HepG2 (cell line): ENCODE data around the gene FBXO41. TPM values are rescaled to one million over a fixed set of nuclear protein-coding genes. Genes with fewer than 3 reads are reported as not detected.

ENCODE experiments used
- ATAC-seq: fragments of 200-7000 bp; cut with Tn5 transposase; 3 replicates; pipeline ENCODE4 v1.9.1; 2020; ENCODE audit warnings: mild to moderate bottlenecking, moderate library complexity
- BruUV-seq: library from RNA; stranded (reverse); fragments of 400-500 nt; replicated peaks from 2 replicates; lab custom pipeline; 2021; lab: Mats Ljungman, UMichigan
- CTCF ChIA-PET: fragments of 300-600 bp; formaldehyde crosslinking; extraction: SDS; loops from one replicate; lab custom pipeline; 2021; ENCODE audit warnings: low total read pairs, inconsistent platforms, low intra/inter-chr PET ratio; lab: Yijun Ruan, JAX
- POLR2A ChIA-PET: fragments of 350-600 bp; sonication (Branson Sonifier 250); formaldehyde crosslinking; loops from one replicate; lab custom pipeline; 2020; ENCODE audit warnings: antibody characterized with exemption, inconsistent platforms; lab: Yijun Ruan, JAX
- DNase-seq: peaks from one replicate; pipeline ENCODE4 v3.0.0-alpha.2; 2015; ENCODE audit warnings: low spot score
- FAIRE-seq: peaks from 3 replicates; lab custom pipeline; 2011; peaks lifted over from hg19 to GRCh38; lab: Jason Lieb, UNC
- H2AFZ ChIP-seq: one replicate; pipeline ENCODE4 v1.6.1; 2011; ENCODE audit warnings: low read length, inconsistent platforms
- H3K27ac ChIP-seq: fragments of 300-600 bp; 3 replicates; pipeline ENCODE4 v1.8.0; 2011; ENCODE audit warnings: mixed run types, mild to moderate bottlenecking, mixed read lengths, low read length, inconsistent platforms; ENCODE audit not compliant: insufficient read depth; ENCODE audit errors: extremely low read length
- H3K27me3 ChIP-seq, 2 experiments: fragments of 200-600 bp in 1 of 2; 2 replicates in 1 of 2; 3 replicates in 1 of 2; pipeline versions ENCODE4 v1.6.0 to v1.8.0; 2011; ENCODE audit warnings: low read length in 2 of 2, mild to moderate bottlenecking in 2 of 2, moderate library complexity in 2 of 2, inconsistent platforms in 1 of 2; ENCODE audit not compliant: insufficient read depth in 2 of 2, control insufficient read depth in 1 of 2
- H3K36me3 ChIP-seq, 2 experiments: fragments of 200-600 bp in 1 of 2; replicated peaks in 1 of 2; 2 replicates in 1 of 2; 3 replicates in 1 of 2; pipeline versions ENCODE4 v1.5.1 to v1.8.0; 2011; ENCODE audit warnings: low read length in 2 of 2, inconsistent platforms in 1 of 2; ENCODE audit not compliant: insufficient read depth in 2 of 2, control insufficient read depth in 1 of 2
- H3K4me1 ChIP-seq: 2 replicates; pipeline ENCODE4 v1.5.1; 2012; ENCODE audit warnings: low read length, inconsistent platforms; ENCODE audit not compliant: insufficient read depth
- H3K4me2 ChIP-seq: 2 replicates; pipeline ENCODE4 v1.6.0; 2011; ENCODE audit warnings: low read depth, low read length, inconsistent platforms
- H3K4me3 ChIP-seq, 3 experiments: fragments of 200-600 bp in 1 of 3; sonication (generic), shearing (Covaris generic) in 1 of 3; replicated peaks in 1 of 3; 2 replicates each; pipeline ENCODE4 v1.5.1; 2011 to 2016; ENCODE audit warnings: low read length in 3 of 3, inconsistent platforms in 2 of 3, low read depth in 2 of 3, mild to moderate bottlenecking in 2 of 3, control low read depth in 1 of 3, mixed read lengths in 1 of 3; ENCODE audit not compliant: insufficient read depth in 1 of 3
- H3K79me2 ChIP-seq: one replicate; pipeline ENCODE4 v1.6.1; 2011; ENCODE audit warnings: low read length, inconsistent platforms; ENCODE audit not compliant: insufficient read depth
- H3K9ac ChIP-seq: 2 replicates; pipeline ENCODE4 v1.6.0; 2011; ENCODE audit warnings: mild to moderate bottlenecking, low read depth, low read length, inconsistent platforms; ENCODE audit not compliant: insufficient read depth
- H3K9me3 ChIP-seq: 2 replicates; pipeline ENCODE4 v1.5.1; 2012; ENCODE audit warnings: mild to moderate bottlenecking, low read length
- H4K20me1 ChIP-seq: 2 replicates; pipeline ENCODE4 v1.6.0; 2011; ENCODE audit warnings: inconsistent platforms, mild to moderate bottlenecking, low read length, moderate library complexity; ENCODE audit not compliant: insufficient read depth
- CEBPB ChIP-seq: IDR thresholded peaks from 2 replicates; pipeline ENCODE4 v1.6.1; 2011; ENCODE audit warnings: low read depth, low read length, improper control_type of control experiment, borderline replicate concordance
- CREB1 ChIP-seq, 2 experiments: fragments of 450-650 bp in 1 of 2; IDR thresholded peaks; 2 replicates each; pipeline ENCODE4 v1.6.1; 2016 to 2017; ENCODE audit warnings: control low read depth in 1 of 2, mild to moderate bottlenecking in 1 of 2, missing compliant biosample characterization in 1 of 2, missing genetic modification characterization in 1 of 2
- NFAT5 ChIP-seq: sonication (generic); formaldehyde crosslinking; IDR thresholded peaks from 2 replicates; pipeline ENCODE4 v1.4.0; 2020; ENCODE audit warnings: missing genetic modification reagents
- PAWR ChIP-seq: sonication (generic); formaldehyde crosslinking; IDR thresholded peaks from 2 replicates; pipeline ENCODE4 v1.4.0; 2020; ENCODE audit warnings: missing genetic modification reagents, mild to moderate bottlenecking, borderline replicate concordance
- RBM22 ChIP-seq: fragments of 200-400 bp; formaldehyde crosslinking; optimal IDR thresholded peaks from 2 replicates; pipeline ENCODE3; 2017; ENCODE audit warnings: mild to moderate bottlenecking, low read length, moderate library complexity
- ZNF841 ChIP-seq: sonication (generic); formaldehyde crosslinking; IDR thresholded peaks from 2 replicates; pipeline ENCODE4 v1.8.1; 2023; ENCODE audit warnings: missing genetic modification reagents, borderline replicate concordance
- WGBS: methylation state at CpG from one replicate; pipeline ENCODE4 v1.1.6; 2017; ENCODE audit warnings: low lambda C conversion rate; 5-methylcytosine and 5-hydroxymethylcytosine counted together
- in situ Hi-C: cut with HindIII; loops from 2 replicates; pipeline ENCODE4 v1.10.0; 2017; ENCODE audit warnings: low pct_unique_long_range_greater_than_20kb; ENCODE audit not compliant: extremely low pct_ligation_motif_present
- intact Hi-C: fragments of 100-400 bp; cut with micrococcal nuclease; formaldehyde crosslinking; loops from one replicate; pipeline ENCODE4 v1.10.0; 2022; ENCODE audit not compliant: unreplicated experiment
- polyA plus RNA-seq, 8 experiments: library from polyadenylated mRNA; depleted of rRNA in 3 of 8; stranded (reverse) in 7 of 8; unstranded in 1 of 8; fragments of >200 nt; fragmentation: Illumina TruSeq in 4 of 8; extraction: Trizol in 4 of 8; gene quantifications; 2 replicates each; pipeline versions ENCODE4 v1.2.1 to v1.2.3, GENCODE V29; 2011 to 2016; ENCODE audit warnings: low read depth in 4 of 8, missing spikeins in 1 of 8, mixed read lengths in 1 of 8; ENCODE audit not compliant: insufficient read depth in 1 of 8
- total RNA-seq, 5 experiments: library from RNA; depleted of rRNA; stranded (reverse); fragments of >200 nt; fragmentation: Illumina TruSeq; extraction: Trizol; gene quantifications; 2 replicates each; pipeline ENCODE4 v1.2.3, GENCODE V29; 2016; ENCODE audit warnings: low read depth in 1 of 5

FBXO41 gene
- total and polyA plus RNA-seq, 2 of the 13 experiments (the other 11 are each of a cell fraction or from before 2014, with no cell fraction given): 4.2 to 10.3 TPM

- Histone ChIP-seq H3K79me2 (peaks cover 76% of the 10 kb centered on the region), H3K27me3 (peaks cover 0 to 6% of the 10 kb centered on the region in 2 experiments; a peak in 1 of 5 replicates), H3K9ac (peak overlapping the region; percentile 32; the same call in 1 of the 2 replicates), H3K4me2 (no peak overlapping the region), H4K20me1 (peaks cover 56% of the 10 kb centered on the region), H3K4me1 (peaks cover 51% of the 10 kb centered on the region), H2AFZ (no peak overlapping the region)
- no peak for ATAC-seq
- FAIRE-seq: no peak
- WGBS: 92% methylated on average over 3 of the region's 3 CpGs
- no peak for DNase-seq
- intact Hi-C loops (no loop called here), in situ Hi-C loops (no loop called here)
- TF ChIP-seq RBM22 (peak; percentile 23), CREB1 (IDR thresholded peaks at IDR 0.05) (no peak), CREB1 (CRISPR knock-in tag; IDR thresholded peaks at IDR 0.05) (0 out of 2 replicates have a peak, but pooled peaks have one; percentile 13), ZNF841 (CRISPR knock-in tag) (no peak)
- TF ChIP-seq, all 625 proteins: peak for 2
- H3K27ac ChIP-seq: no peak overlapping the region
- BruUV-seq: no TSS peak
- H3K4me3 ChIP-seq: no peak overlapping the region
- ChIA-PET CTCF (no interaction called here), POLR2A (interaction anchor here (0.6 to 7.2 kb wide), 5 partner anchors 9 to 50 kb away, joined by 3 to 125 read pairs (median 3); partner anchors contain the start of gene SMYD5)
- H3K36me3 ChIP-seq: peaks cover 21 to 50% of the 10 kb centered on the region in 2 experiments
- no peaks in the 10 kb centered on the region for H3K9me3 ChIP-seq
These were observed 46.1 kb downstream of the FBXO41 start for GRCh38 chr2:73238149-73238548.

DNA sequence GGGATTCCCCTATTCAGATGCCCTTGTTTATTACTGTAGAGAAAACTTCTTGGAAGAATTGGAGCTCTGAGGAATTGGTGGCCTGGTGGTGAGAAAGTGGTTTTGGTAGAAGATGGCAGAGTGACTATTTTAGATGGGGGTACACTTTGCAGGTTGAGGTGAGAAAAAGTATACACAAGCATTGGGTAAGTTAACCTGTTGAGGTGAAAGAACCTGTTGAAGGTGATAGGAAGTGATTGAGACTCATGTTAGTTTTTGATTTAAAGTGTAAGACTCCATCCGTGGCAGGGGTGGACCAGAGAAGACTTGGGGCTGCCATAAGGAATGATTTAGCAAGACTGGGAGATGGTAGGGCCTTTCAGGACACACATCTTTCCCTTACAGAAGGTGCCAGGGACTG is 47.1 kb downstream of the FBXO41 start:
- WGBS: 91% methylated on average over 1 of the region's 1 CpG
- no peak for DNase-seq
- TF ChIP-seq NFAT5 (CRISPR knock-in tag): no peak
- no peak for TF ChIP-seq PAWR (CRISPR knock-in tag)
- no peak for TF ChIP-seq CEBPB

More for the DNA sequence above, 47.1 kb downstream of the FBXO41 start:
- Histone ChIP-seq H3K27me3 (peaks cover 0 to 6% of the 10 kb centered on the region in 2 experiments; a peak in 1 of 5 replicates), H3K4me3 (no peak overlapping the region), H3K79me2 (peaks cover 78% of the 10 kb centered on the region), H3K27ac (no peak overlapping the region), H3K4me2 (peak overlapping the region; percentile 99), H4K20me1 (peaks cover 56% of the 10 kb centered on the region), H3K9me3 (no peaks in the 10 kb centered on the region), H3K4me1 (peaks cover 57% of the 10 kb centered on the region), H3K36me3 (peaks cover 14 to 41% of the 10 kb centered on the region in 2 experiments), H2AFZ (no peak overlapping the region), H3K9ac (peak overlapping the region; percentile 31; the same call in 1 of the 2 replicates)
- ATAC-seq: no peak
- in situ Hi-C loops: no loop called here
- no peak for FAIRE-seq
- no TSS peak for BruUV-seq
- intact Hi-C loops: no loop called here
- CTCF ChIA-PET: no interaction called here
- POLR2A ChIA-PET: interaction anchor here (1.0 to 7.2 kb wide), 3 partner anchors 14 to 51 kb away, joined by 3 to 125 read pairs (median 3); partner anchors contain the start of gene SMYD5
